Endothelial cell of umbilical vein (primary cell): ENCODE data around the gene KCNMB4. TPM values are rescaled to one million over a fixed set of nuclear protein-coding genes. Genes with fewer than 3 reads are reported as not detected.

Source experiments
- BruUV-seq: library from RNA; stranded (reverse); fragments of 400-500 nt; replicated peaks from 2 replicates; lab custom pipeline; 2021; lab: Mats Ljungman, UMichigan
- CTCF ChIA-PET: fragments of 300-600, 350-600 bp; sonication (Branson Sonifier 250); formaldehyde crosslinking; loops from one replicate; lab custom pipeline; 2021; ENCODE audit warnings: antibody characterized with exemption, inconsistent platforms; lab: Charles Lee
- POLR2A ChIA-PET: fragments of 300-600, 350-600 bp; sonication (Branson Sonifier 250); formaldehyde crosslinking; loops from one replicate; lab custom pipeline; 2021; ENCODE audit warnings: antibody characterized with exemption, inconsistent platforms; lab: Charles Lee
- DNase-seq: peaks from one replicate; pipeline ENCODE4 v3.0.0-alpha.2; 2011; ENCODE audit warnings: low read depth, low spot score
- FAIRE-seq: peaks from 2 replicates; lab custom pipeline; 2011; peaks lifted over from hg19 to GRCh38; lab: Jason Lieb, UNC
- H2AFZ ChIP-seq: 2 replicates; pipeline ENCODE4 v1.6.0; 2012; ENCODE audit warnings: low read depth, low read length, control low read depth, inconsistent platforms
- H3K27ac ChIP-seq: 2 replicates; pipeline ENCODE4 v1.5.1; 2011; ENCODE audit warnings: low read depth, mild to moderate bottlenecking, control low read depth, low read length, moderate library complexity; ENCODE audit not compliant: insufficient read depth
- H3K27me3 ChIP-seq, 2 experiments: 2 replicates each; pipeline versions ENCODE4 v1.6.0 to v1.6.1; 2011; ENCODE audit warnings: low read length in 2 of 2, mixed read lengths in 1 of 2; ENCODE audit not compliant: control insufficient read depth in 2 of 2, insufficient read depth in 2 of 2
- H3K36me3 ChIP-seq, 2 experiments: 2 replicates in 1 of 2; 3 replicates in 1 of 2; pipeline ENCODE4 v1.5.1; 2011; ENCODE audit warnings: low read length in 2 of 2, mild to moderate bottlenecking in 1 of 2, moderate library complexity in 1 of 2; ENCODE audit not compliant: control insufficient read depth in 2 of 2, insufficient read depth in 2 of 2; ENCODE audit errors: extremely low read depth in 1 of 2
- H3K4me1 ChIP-seq: 3 replicates; pipeline ENCODE4 v1.5.1; 2011; ENCODE audit warnings: mild to moderate bottlenecking, low read length; ENCODE audit not compliant: control insufficient read depth, insufficient read depth; ENCODE audit errors: extremely low read depth
- H3K4me2 ChIP-seq: 2 replicates; pipeline ENCODE4 v1.6.1; 2011; ENCODE audit warnings: low read length, control low read depth, mixed read lengths; ENCODE audit not compliant: insufficient read depth
- H3K4me3 ChIP-seq, 3 experiments: fragments of 200-600 bp in 1 of 3; sonication (generic), shearing (Covaris generic) in 1 of 3; replicated peaks in 1 of 3; 2 replicates each; pipeline ENCODE4 v1.5.1; 2011 to 2016; ENCODE audit warnings: control low read depth in 3 of 3, low read length in 3 of 3, mild to moderate bottlenecking in 2 of 3, inconsistent platforms in 1 of 3, low read depth in 1 of 3, moderate library complexity in 1 of 3; ENCODE audit not compliant: insufficient read depth in 1 of 3
- H3K79me2 ChIP-seq: 2 replicates; pipeline ENCODE4 v1.6.0; 2012; ENCODE audit warnings: low read length, inconsistent platforms; ENCODE audit not compliant: control insufficient read depth, insufficient read depth
- H3K9ac ChIP-seq: replicated peaks from 2 replicates; pipeline ENCODE3; 2011; ENCODE audit warnings: low read length, control low read depth; ENCODE audit not compliant: insufficient read depth; ENCODE audit errors: extremely low read depth
- H3K9me1 ChIP-seq: replicated peaks from 3 replicates; pipeline ENCODE4 v1.6.0; 2011; ENCODE audit warnings: mild to moderate bottlenecking, low read length; ENCODE audit not compliant: control insufficient read depth, insufficient read depth; ENCODE audit errors: extremely low read depth
- H3K9me3 ChIP-seq: replicated peaks from 2 replicates; pipeline ENCODE4 v1.5.1; 2012; ENCODE audit warnings: low read length, inconsistent platforms; ENCODE audit not compliant: control insufficient read depth, insufficient read depth
- H4K20me1 ChIP-seq: replicated peaks from 2 replicates; pipeline ENCODE3; 2011; ENCODE audit warnings: mild to moderate bottlenecking, low read length; ENCODE audit not compliant: control insufficient read depth, insufficient read depth; ENCODE audit errors: extremely low read depth
- CTCF ChIP-seq, 2 donors: IDR thresholded peaks; 1 replicate in 1 of 2; 2 replicates in 1 of 2; pipeline ENCODE4 v1.5.1; 2011; ENCODE audit warnings: low read length in 2 of 2, mild to moderate bottlenecking in 2 of 2, moderate library complexity in 2 of 2, control low read depth in 1 of 2, inconsistent platforms in 1 of 2, low read depth in 1 of 2; ENCODE audit not compliant: insufficient read depth in 1 of 2; ENCODE audit errors: extremely low read depth in 1 of 2
- EZH2 ChIP-seq: IDR thresholded peaks from 2 replicates; pipeline ENCODE4 v1.6.1; 2012; ENCODE audit warnings: borderline replicate concordance, low read depth, mild to moderate bottlenecking, moderate library complexity, low read length, inconsistent platforms; ENCODE audit not compliant: severe bottlenecking
- FOS ChIP-seq: IDR thresholded peaks from 2 replicates; pipeline ENCODE4 v1.6.1; 2011; ENCODE audit warnings: mild to moderate bottlenecking, low read length, moderate library complexity, borderline replicate concordance; ENCODE audit not compliant: insufficient read depth
- GATA2 ChIP-seq: IDR thresholded peaks from 2 replicates; pipeline ENCODE4 v1.7.0; 2011; ENCODE audit warnings: low read depth, mild to moderate bottlenecking, moderate library complexity, mixed read lengths, low read length; ENCODE audit not compliant: insufficient read length, insufficient read depth
- JUN ChIP-seq: IDR thresholded peaks from 2 replicates; pipeline ENCODE4 v1.6.1; 2011; ENCODE audit warnings: borderline replicate concordance, low read depth; ENCODE audit not compliant: insufficient read length, insufficient read depth
- MAX ChIP-seq: IDR thresholded peaks from 2 replicates; pipeline ENCODE4 v1.6.1; 2011; ENCODE audit not compliant: insufficient read depth, insufficient read length
- MYC ChIP-seq: IDR thresholded peaks from one replicate; pipeline ENCODE4 v1.6.1; 2011; ENCODE audit warnings: mild to moderate bottlenecking, low read depth, low read length
- POLR2A ChIP-seq: IDR thresholded peaks from 2 replicates; pipeline ENCODE4 v1.6.1; 2012; ENCODE audit warnings: low read depth, mild to moderate bottlenecking, control low read depth, low read length
- POLR2AphosphoS5 ChIP-seq: IDR thresholded peaks from 2 replicates; pipeline ENCODE4 v1.6.1; 2012; ENCODE audit warnings: low read depth, mild to moderate bottlenecking, control low read depth, low read length, moderate library complexity; ENCODE audit not compliant: insufficient read depth
- dilution Hi-C: fragments of 300-500 bp; cut with MboI; formaldehyde crosslinking; loops from one replicate; pipeline ENCODE4 v1.15.0; 2019; ENCODE audit warnings: low sequenced_read_pairs; ENCODE audit not compliant: extremely low pct_ligation_motif_present
- intact Hi-C: fragments of 100-400 bp; cut with micrococcal nuclease; formaldehyde crosslinking; loops from one replicate; pipeline ENCODE4 v1.10.0; 2022
- polyA plus RNA-seq, 4 experiments: library from polyadenylated mRNA; depleted of rRNA in 3 of 4; stranded (reverse) in 3 of 4; unstranded in 1 of 4; fragments of >200 nt; gene quantifications; 2 replicates each; pipeline versions ENCODE4 v1.2.1 to v1.2.3, GENCODE V29; 2011 to 2012; ENCODE audit warnings: missing spikeins in 1 of 4
- total RNA-seq: library from RNA; stranded (reverse); gene quantifications from 2 replicates; pipeline ENCODE4 v1.2.3, GENCODE V29; 2021

KCNMB4 gene
- total and polyA plus RNA-seq, 2 donors (not counting 3 experiments of a cell fraction or from before 2014, with no cell fraction given) = 0.97 to 2.0 TPM

GRCh38 chr12:70468741-70469140, 102.7 kb downstream of the KCNMB4 start:
- no peaks in the 10 kb centered on the region for H3K4me1 ChIP-seq
- intact Hi-C loops = no loop called here
- H3K4me3 ChIP-seq = no peak overlapping the region
- dilution Hi-C loops = no loop called here
- H4K20me1 ChIP-seq = no peaks in the 10 kb centered on the region
- FAIRE-seq = no peak
- BruUV-seq = no TSS peak
- no peaks in the 10 kb centered on the region for H3K79me2 ChIP-seq
- H2AFZ ChIP-seq = no peak overlapping the region
- H3K27me3 ChIP-seq = peaks cover 0 to 1% of the 10 kb centered on the region in 2 experiments
- DNase-seq = no peak
- CTCF ChIA-PET = no interaction called here
- TF ChIP-seq POLR2AphosphoS5 (no peak), JUN (no peak), FOS (no peak), POLR2A (no peak), EZH2 (no peak), GATA2 (no peak), MAX (no peak), MYC (no peak), CTCF (IDR thresholded peaks at IDR 0.05; ENCODE audit: extremely low read depth in 1 of 2, insufficient read depth in 1 of 2, low read depth in 1 of 2, low read length in 2 of 2) (no peak)
- no peak overlapping the region for H3K9ac ChIP-seq
- no peak overlapping the region for H3K27ac ChIP-seq
- no peaks in the 10 kb centered on the region for H3K36me3 ChIP-seq
- no peaks in the 10 kb centered on the region for H3K9me3 ChIP-seq
- no peak overlapping the region for H3K4me2 ChIP-seq
- POLR2A ChIA-PET = no interaction called here
- H3K9me1 ChIP-seq = no peaks in the 10 kb centered on the region
